C1 segment of cervical spinal cord (tissue), 14 donors: ENCODE results near the gene MPC2.
"Not testable (repeated sequence)": the region's sequence is repeated elsewhere in the genome, so short reads cannot be mapped to it uniquely, and the experiment has no call there.

Experiments
- DNase-seq, 14 donors: peaks; one replicate each; lab custom pipeline; 2025; lab: John Stamatoyannopoulos, UW

Gene MPC2

DNA sequence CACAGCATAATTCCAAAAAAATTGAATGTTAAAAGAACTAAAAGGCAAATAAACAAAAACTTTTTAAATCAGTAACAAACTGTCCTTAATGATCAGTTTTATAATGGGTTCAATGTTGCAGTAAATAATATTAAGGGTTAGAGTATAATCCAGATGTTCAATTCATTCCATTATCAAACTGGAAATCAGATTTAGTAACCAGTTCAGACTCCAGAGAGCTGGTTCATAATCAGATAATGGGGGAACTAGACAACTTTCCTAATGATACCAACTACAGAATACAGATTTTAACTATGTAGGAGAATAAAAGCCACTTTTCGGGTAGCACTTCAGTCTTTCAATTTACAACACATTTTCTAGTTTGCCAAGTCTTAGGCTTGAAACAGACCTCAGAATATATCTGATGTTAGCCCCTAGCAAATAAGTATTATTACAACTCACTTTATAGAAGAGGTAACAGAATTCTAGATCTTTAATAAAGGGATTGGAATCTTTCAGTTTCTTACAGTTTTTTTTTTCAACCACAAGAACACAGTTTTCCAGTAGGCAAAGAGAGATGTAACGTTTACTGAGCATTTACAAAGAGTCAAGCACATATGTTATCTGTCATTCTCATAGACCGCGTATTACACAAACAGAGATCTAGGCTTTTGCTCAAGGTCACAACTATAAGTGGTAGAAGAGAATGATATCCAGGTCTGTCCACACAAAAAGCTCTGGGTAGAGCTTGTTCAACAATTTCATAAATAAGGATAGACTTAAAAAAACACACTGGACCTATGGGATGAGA is 2.3 kb downstream of the MPC2 start:
- no peak for DNase-seq

DNA sequence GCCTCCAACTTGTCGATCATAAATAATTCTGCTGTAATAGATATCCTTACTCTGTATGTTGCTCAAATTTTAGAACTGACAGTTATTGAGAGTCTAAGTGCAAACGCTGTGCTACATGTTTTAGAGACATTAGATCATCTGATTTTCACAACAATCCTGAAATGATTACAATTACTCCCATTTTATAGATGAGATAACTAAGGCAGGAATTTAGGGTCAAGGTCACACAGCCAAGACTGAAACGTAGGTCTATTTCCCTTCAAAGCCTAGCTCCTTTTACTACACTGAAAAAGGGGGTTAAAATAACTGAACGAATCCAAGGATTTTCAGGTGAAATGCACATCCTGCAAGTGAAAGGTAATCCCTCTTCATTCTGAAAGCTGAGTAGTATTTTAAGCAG is 3.1 kb downstream of the MPC2 start:
- no peak for DNase-seq

DNA sequence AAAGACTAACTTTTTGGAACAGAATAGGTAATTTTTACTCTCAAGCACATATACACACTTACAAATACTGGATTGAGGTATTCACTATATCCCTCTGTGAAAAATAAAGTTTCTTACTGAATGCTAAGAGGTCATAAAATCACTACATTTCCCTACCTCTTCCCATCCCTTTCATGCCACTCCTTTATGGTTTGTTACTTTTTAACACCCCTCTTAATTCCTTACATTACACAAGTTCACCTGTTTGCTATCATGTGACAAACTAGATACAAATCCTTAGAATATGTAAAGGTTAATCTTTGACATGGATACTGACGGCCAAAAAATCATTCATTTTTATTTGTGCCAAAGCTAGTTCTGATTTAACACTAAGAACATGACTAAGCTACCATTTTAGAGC is 7.1 kb downstream of the MPC2 start:
- no peak for DNase-seq

DNA sequence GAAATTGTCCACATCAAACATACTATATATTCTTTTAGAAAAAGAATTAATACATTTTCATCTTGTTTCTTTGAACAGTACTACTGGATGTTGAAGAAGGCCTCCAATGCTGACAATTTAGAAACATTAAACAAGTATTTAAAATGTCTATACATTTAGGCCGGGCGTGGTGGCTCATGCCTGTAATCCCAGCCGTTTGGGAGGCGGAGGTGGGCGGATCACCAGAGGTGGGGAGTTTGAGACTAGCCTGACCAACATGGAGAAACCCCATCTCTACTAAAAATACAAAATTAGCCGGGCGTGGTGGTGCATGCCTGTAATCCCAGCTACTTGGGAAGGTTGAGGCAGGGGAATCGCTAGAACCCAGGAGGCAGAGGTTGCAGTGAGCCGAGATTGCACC is 8.0 kb downstream of the MPC2 start:
- not testable (repeated sequence) for DNase-seq

DNA sequence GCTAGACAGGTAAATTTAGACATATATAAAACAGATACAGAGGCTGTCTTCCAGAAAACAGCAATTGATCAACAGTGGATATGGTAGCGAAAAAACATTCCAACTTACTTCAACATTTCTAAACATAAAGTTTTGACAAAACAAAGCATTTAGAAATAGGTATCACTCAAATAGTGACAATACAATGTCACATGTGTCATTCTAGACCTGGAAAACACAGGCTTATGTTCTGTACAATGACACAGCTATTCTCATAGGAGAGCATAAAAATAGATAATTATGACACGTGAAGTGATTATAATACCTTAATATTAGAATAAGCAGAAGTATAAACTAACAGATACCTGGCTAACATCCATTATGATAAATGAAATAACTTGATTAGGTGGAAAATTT is 8.4 kb downstream of the MPC2 start:
- no peak for DNase-seq

DNA sequence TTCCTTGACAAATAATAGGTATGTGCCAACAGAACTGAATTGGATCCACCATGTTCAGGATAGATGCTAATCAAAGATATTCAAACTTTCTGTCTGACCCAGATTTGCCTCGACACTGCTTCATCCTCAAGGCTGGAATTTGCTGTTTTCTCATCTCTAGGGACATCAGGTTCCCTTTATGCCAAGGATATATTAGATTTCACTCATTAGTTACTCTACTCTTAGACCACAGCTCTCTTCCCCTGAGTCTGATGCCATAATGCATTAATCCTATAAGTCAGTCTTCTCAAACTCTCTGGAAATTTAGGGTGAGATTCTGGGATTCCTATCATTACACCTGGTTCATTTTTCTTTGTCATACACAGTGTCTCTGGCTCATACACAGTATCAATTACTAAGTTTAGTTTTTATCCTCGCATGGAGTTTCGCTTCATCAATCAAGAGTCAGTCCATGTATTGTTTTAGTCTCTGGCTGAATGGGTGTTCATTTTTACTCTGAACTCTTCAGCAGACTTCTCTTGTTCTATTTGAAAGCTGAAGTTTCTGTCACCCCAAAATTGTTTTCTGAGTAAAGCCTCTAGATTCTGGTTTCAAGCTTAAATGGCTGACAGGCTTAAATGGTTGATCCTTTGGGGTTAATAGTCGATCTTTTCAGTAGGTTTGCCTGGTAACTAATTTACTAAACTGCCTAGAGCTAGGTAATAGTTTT is 9.7 kb downstream of the MPC2 start:
- DNase-seq: no peak

DNA sequence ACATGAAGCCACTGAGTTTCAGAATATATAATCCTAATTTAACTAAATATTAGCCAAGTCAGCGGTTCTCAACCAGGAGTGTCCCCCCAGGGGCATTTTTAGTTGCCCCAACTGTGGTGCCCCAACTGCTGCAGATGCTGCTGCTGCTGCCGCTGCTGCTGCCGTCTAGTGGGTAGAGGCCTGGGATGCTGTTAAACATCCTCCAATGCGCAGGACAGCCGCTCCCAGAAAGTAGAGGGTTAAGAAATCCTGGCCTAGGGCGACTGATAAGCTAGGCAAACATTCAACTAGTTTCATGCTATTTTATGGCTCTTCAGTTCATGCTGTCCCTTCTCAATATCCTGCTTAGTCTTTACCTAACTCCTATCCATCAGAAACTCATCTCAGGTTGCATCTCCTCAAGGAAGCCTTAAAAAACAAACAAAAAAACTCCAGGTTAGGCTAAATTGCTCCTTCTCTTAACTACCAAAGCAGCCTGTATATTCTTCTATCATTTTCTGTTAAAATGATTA is 10.3 kb downstream of the MPC2 start:
- DNase-seq: no peak

DNA sequence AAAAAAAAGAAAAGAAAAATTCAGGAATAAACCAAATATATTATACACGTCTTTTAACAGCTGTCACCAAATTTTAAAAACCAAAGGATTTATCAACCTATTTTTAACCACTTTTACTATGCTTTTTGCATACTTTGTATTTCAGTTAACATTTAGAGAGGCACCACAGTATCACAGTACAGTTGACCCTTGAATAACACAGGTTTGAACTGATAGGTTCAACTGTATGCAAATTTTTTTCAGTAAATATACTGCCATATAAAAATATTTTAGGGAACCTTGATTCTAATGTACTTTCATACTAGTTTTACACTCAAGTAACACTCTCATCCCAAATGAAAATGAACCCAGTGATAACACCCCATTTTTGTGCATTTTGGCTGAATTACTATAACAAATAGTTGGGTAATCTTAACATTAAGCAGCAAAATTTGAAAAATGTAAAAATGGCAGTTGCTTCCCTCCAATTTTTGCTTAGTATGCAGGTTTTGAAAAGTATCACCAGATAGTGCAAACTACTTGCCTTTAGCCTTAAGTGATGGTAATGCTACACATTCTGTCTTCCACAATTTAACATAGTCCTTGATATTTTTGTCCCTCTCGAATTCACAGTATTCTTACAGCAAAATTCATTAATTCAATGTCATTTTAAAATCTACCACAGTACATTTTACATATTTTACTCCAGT is 12.2 kb downstream of the MPC2 start:
- DNase-seq: no peak

DNA sequence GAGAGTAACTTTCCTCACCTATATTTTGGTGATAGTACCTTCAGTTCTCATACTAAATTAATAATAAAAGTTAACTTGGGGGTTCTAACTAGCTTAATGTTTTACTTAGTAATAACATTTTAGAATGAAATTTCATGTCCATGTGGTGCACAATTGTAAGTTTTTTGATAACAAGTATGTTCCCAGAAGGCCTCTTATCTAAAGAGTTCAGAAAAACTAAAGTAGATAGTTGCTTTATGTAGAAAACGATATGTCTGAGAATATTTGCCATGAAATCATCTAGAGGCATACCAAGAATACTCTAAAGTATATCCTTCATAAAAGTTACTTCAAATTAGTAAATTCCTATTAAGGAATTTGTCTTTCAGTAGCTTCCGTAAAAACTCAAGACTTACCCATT is 12.8 kb downstream of the MPC2 start:
- DNase-seq: no peak

DNA sequence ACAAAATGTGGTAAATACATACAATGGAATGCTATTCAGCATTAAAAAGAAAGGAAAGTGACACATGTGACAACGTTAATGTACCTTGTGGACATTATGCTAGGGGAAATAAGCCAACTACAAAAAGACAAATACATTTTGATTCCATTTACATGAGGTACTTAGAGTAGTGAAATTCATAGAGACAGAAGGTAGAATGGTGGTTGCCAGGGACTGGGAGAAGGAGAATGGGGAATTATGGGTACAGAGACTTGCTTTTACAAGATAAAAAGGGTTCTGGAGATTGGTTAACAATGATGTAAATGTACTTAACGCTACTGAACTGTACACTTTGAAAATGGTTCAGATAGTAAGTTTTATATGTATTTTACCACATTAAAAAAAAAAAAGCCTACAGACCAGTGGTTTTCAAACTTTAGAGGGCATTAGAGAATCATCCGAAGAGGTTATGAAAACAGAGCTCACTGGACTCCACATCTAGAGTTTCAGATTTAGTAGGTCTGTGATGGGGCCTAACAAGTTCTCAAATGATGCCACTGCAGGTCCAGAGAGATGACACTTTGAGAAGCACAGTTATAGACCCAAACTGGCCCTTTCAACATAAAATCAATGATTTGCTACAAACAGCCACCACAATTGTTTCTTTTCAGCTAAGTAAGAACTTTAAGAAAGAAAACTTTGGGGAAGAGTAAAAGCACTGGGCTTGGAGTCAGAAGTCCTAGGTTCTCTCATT is 13.4 kb downstream of the MPC2 start:
- DNase-seq: no peak

DNA sequence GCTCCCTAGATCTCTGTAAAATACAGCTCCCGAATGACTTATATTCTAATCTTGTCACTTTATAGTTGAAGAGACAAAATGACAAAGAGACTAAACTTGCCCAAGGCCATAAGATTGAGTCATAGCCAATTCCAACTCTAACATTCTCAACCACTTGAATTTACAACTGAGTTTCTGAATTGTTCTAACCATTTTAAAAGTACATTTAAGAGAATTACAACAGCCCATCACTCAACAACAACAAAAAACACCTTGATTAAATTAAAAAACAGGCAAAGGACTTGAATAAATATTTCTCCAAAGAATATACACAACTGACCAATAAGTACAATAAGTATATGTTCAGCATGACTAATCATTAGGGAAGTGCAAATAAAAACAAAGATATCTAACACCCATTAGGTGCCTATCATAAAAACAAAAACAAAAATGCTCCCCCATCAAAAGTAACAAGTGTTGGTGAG is 14.2 kb downstream of the MPC2 start:
- no peak for DNase-seq

DNA sequence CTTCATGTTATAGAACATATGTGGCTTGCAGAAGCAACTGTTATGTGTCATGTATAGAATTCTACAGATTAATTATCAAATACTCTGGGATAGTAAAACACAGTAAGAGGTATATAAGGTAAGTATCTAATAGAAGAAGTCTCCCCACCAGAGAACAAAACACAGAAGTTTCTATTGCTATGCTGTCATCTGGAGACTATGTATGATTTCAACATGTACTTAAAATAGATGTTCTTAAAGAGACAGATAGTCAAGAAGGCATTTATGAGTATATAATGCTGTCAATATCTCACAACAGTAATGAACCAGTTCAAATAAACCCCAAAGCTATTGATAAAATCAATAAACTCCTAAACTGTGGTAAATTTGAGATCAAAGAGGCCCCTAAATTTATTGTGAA is 14.8 kb downstream of the MPC2 start:
- no peak for DNase-seq

DNA sequence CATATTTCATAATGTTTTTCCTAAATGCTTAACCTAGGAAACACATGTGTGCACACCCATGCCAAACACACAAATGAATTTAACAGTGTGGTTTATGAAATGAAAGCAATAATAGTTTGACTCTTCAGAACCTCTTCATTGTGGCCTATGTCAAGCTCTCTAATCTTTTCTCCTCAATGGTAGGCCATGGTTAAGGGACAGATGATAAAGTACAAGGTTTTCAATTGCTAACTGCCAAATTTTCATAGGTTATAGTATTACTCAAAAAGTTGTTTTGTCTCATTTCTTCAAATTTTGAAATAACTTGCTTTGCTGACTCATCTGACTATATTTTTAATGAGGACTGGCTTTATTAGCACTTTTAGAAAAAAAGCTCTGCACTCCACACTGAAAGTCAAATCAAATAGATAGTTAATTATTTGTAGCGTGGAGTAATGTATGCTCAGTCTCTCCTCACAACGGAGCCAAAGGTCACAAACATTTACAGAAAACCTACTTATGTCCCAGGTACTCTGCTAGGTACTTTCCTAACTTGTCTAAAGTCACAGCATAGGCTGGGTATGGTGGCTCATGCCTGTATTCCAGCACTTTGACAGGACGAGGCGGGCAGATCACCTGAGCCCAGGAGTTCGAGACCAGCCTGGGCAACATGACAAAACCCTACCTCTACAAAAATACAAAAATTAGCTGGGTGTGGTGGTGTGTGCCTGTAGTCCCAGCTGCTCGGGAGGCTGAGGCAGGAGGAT is 19.9 kb downstream of the MPC2 start:
- no peak for DNase-seq

DNA sequence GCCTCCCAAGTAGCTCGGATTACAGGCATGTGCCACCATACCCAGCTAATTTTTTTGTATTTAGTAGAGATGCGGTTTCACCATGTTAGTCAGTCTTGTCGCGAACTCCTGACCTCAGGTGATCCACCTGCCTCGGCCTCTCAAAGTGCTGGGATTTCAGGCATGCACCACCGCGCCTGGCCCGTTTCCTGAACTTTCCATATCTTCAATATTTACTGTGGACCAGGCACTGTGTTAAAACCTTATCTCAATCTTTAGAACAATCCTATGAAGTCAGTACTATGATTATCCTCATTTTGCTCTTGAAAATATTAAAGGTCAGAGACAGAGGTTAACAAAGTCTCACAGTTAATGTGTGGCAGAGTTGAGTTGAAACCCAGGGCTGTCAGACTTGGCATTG is 21.3 kb downstream of the MPC2 start:
- no peak for DNase-seq

DNA sequence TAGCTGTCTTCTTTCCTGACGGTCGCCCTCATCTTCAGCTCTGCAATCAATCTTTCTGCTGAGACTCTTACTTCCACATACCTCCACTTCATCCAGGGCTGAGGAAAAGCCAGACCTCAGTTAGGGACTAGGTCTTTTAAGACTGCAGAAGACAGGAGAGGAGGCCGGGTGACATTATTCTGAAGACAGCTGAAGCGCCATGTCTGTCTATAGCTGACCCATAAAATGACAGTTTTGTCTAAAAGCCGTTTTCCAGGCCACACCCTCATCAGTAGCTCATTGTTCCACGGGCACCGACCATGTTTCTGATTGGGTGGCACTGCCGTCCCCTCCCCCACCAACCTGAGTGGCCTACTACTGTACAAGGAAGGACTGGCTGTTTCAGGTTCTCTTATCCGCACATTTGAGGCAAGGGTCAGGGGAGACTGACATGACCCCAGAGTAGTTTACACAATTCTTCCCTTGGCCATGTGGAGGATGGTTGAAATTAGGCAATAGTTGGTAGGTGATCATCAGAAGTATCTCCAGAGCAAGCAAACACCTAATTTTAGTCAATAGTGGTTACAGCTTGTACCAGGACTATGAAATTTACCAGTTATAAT is 22.9 kb downstream of the MPC2 start, which contains the start of gene ADCY10:
Gene ADCY10, minus strand, starts transcription at position 240 of the 602 bp plus-strand sequence. CDS start 8,994 bp downstream, outside the sequence.
- DNase-seq: no peak

DNA sequence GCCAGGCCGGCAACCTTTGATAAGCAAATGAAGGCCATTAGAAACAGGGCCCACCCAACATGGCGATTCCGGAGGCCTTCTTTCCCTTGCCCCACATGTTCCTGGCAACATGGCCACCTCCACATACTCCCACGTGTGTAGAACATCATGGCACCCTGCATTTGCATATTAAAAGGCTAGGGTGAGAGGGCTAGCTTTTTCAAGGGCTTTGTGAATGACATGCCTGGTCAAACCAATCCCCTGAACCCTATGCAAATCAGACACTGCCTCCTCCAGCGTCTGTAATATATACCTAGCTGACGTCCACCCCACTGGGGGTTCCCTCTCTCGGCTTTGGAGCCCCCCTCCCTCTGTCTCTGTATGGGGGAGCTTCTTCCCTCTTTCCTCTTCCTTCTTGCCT is 24.6 kb downstream of the MPC2 start:
- DNase-seq: no peak

DNA sequence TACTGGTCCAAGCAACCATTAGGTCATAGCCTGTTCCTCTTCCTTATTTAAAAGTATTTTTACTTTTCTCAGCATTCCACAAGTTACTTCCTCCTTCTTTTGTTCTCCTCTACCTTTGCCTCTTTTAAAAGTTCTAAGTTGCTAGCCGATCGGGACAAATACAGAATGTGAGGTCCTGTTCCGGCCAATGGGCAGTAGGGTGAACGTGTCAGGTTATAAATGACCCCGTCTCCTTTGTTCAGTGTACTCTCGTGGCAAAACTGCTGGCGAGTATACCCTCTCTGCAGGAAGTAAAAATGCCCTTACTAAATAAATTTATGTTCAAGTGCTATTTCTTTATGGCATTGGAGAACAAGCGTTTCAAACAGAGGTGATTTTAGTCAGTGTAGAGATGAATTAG is 25.5 kb downstream of the MPC2 start:
- DNase-seq: no peak

DNA sequence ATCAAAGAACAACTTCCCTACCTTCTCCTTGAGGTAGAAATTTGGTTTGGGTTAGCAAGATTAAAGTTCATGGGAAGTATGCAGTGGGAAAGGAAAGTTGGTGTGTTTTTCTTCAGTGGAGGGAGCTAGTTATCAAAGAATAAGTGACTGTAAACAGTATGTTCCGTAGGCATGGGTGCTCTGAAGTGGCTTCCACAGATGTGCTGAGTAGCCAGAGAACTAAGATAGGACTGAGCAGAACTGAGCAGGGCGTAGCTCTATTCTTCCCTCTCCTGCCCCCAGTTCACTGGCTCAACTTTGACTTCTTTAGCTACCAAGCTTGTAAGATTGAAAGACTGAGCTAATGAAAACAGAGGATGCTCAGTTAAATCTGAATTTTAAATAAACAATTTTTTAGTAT is 26.3 kb downstream of the MPC2 start:
- DNase-seq: no peak

DNA sequence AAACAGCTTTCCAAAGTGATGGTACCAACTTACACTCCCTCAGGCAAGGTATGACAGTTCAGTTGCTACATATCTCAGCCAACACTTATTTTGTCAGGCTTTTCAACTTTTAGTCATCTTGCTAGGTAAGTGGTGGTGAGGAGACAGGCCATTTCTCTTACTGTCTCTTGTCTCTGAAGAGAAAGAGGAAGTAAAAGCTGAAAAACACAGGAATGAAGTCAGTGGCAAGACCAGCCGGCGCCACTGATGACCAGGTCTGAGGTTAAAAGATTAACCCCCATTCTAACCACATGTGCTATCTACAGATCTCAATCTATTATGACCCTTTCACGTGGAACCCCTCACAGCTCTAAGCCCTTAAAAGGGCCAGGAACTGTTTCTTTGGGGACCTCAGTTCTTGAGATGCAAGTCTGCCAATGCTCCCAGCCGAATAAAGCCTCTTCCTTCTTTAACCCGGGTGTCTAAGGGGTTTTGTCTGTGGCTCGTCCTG is 27.1 kb downstream of the MPC2 start:
- DNase-seq: no peak

DNA sequence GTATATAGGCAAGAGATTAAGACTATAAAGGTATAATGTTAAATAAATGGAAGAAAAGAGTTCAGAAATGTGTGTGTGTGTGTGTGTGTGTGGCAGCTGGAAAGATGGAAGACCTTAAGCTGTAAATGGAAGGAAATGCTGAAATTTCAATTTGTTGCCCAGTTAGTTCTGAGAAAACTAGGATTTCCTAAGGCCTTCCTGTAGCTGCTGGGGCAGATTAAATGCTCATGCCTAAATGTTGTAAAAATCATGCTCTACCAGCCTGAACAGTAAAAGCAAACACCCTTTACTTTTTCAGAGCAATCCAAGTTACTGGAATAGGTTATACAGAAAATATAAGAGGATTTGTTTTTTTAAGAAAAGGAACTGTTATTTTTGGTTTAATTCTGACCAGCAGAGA is 31.2 kb downstream of the MPC2 start:
- no peak for DNase-seq
